ENCODE results near the gene SLC22A1.

The SLC22A1 gene

DNA sequence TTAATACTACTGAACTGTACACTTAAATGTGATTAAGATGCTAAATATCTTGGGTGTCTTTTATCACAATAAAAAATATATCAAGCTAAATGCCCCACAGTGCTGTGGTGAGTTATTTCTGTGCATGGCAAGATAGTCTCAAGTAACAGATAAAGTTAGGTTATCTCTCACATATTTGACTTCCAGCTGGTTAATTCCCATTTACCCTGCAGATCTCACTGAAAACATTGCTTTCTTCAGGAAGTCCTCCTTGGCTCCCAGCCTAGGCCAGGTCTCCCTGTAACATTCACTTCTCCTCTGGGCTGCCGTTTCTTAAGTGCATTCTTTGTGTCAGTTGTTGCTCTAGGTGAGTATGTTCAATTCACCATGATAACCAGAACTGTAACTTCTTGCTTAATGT, 59.1 kb downstream of the SLC22A1 start:
- no peak for DNase-seq

DNA sequence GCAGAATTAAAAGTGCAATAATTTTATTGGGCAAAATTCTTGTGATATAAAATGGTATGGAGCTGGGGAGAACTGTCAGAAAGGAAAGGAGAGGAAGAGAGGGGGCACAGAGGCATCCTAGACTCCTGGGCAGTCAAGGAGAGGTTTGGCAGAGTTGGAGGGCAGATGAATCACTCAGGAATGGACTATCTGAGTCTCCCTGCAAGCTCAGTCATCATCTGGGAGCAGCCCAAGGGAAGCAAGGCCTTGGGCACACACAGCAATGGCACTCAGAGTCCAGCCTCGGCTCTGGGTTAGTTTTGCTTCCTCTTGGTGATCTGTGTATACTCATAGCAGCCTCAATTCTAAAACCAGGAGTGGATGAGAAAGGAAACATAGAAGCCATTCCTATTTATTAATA, 67.2 kb downstream of the SLC22A1 start:
- no peak for DNase-seq

- no peak for DNase-seq
Measured at GRCh38 chr6:160190081-160190480, 68.5 kb downstream of the SLC22A1 start.

GRCh38 chr6:160190973-160191372, 69.4 kb downstream of the SLC22A1 start:
- no peak for DNase-seq

DNA sequence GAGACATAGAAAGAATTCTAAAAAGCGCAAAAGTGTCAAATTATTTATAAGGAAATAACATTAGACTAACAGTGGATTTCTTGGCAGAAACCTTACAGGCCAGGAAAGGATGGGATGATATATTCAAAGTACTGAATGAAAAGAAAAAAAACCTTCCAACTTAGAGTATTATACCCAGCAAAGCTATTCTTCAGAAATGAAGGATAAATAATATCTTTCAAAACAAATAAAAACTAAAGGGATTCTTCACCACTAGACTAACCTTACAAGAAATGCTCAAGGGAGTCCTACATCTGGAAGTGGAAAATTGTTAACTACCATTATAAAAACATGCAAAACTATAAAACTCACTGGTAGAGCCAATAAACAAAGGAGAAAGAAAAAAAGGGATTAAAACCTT, 71.2 kb downstream of the SLC22A1 start:
- DNase-seq: no peak

DNA sequence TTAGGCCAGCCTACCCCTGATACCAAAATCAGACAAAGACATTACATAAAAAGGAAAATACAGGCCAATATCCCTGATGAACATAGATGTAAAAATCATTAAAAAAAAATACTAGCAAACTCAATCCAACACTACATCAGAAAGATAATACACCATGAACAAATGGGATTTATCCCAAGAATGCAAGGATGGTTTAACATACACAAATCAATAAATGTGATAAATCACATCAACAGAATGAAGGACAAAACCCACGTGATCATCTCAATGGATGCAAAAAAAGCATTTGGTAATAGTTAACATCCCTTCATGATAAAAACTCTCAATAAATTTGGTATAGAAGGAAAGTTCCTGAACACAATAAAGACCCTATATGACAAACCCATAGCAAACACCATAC, 73.2 kb downstream of the SLC22A1 start:
- no peak for DNase-seq

- DNase-seq: no peak
Measured at GRCh38 chr6:160197662-160198061, 76.0 kb downstream of the SLC22A1 start.

DNA sequence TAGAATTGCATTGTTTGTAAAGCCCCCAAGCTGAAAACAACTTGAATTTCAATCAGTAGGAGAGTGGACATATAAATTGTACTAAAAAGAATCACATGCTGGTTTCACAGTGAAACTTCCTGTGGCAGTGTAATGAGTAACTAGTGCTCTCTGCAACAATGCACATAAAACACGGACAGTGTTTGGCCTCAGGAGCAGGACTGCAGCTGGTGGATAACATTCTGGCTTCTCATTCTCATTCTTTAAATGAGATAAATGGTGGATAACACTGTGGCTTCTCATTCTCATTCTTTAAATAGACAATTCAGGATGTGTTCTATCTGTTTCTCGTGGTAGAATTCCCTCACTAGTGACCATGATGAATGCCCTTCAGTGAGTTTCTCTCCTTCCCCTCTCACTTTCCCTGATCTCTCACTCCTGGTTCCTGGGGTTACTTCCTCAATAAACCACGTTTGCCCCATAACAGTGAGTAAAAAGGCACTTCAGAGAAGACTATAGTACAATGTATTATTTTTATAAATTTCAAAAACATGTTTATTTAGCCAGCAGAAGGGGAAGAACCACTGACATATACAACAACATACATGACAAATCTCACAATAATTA, 77.1 kb downstream of the SLC22A1 start:
- no peak for DNase-seq

DNA sequence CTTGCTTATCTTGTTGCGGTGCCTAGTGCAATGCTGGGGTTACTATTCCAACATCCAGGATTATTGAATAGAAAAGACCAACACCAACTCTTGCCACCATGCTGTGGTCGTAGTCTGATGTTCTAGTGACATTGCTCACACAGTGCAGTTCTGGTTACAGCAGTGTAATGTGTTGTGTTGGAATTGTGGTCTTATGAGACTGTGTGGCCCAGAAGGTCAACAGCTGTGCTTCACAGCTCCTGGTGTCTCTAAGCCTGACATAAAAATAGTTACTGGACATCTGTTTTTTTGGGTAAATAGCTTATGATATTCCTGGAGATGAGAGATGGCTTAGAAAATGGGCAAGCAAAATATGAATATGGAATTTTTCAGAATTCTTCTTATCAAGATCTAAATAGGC, 79.4 kb downstream of the SLC22A1 start:
- DNase-seq: no peak

GRCh38 chr6:160202411-160202810, 80.8 kb downstream of the SLC22A1 start:
- no peak for DNase-seq

DNA sequence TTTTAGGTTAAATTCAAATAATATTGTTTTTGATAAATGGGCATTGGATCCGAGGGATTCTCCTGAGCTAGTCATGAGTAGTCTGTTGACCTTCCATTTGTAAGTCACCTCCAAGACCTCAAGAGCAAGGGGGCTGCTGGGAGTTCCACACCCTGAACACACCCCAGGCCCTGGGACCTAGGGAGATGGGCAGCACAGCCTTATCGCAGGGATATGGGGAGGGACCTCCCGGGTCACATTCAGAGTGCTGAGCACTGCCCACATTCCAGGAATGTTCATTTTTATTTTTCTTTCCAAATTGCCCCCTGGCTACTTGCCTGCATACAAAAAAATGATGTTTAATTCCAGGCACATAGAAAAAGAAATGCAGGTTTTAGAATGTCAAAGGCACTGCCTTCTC, 81.5 kb downstream of the SLC22A1 start:
- no peak for DNase-seq

DNA sequence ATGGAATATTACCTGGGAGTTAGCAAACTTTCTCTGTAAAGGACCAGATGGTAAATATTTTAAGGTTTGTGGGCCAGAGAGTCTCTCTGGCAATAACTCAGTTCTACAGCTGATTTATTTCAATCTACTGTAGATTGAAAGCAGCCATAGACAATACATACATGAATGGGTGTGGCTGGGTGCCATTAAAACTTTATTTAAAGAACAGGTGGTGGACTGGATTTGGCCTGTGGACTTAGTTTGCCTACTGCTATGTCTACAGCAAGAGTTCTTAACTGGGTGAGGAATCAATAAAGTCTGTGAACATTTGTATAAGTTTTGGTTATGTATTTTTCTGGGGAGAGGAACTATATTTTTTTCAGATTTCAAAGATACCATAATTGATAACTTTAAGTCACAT, 81.9 kb downstream of the SLC22A1 start:
- DNase-seq: no peak

- DNase-seq: no peak
Measured at GRCh38 chr6:160203953-160204352, 82.3 kb downstream of the SLC22A1 start.

- DNase-seq: no peak
Measured at GRCh38 chr6:160204710-160205109, 83.1 kb downstream of the SLC22A1 start.

- DNase-seq: no peak
Measured at GRCh38 chr6:160207618-160208017, 86.0 kb downstream of the SLC22A1 start.
